HepG2 (cell line): ENCODE results near the gene TMEM129. TPM values are rescaled to one million over a fixed set of nuclear protein-coding genes. Genes with fewer than 3 reads are reported as not detected.

Experiments used
- CBX2 ChIP-seq, 2 experiments: fragments of 200-600 bp in 1 of 2; sonication (generic); formaldehyde crosslinking in 1 of 2; IDR thresholded peaks; 2 replicates each; pipeline versions ENCODE4 v1.7.0 to v1.8.1; 2018 to 2022; ENCODE audit warnings: low read depth in 2 of 2, low read length in 1 of 2, mild to moderate bottlenecking in 1 of 2, missing genetic modification reagents in 1 of 2
- ETV6 ChIP-seq: sonication (generic); formaldehyde crosslinking; conservative IDR thresholded peaks from 2 replicates; pipeline ENCODE4 v1.4.0; 2020; ENCODE audit warnings: missing genetic modification reagents
- GPN1 ChIP-seq: sonication (generic); formaldehyde crosslinking; IDR thresholded peaks from 2 replicates; pipeline ENCODE4 v1.5.1; 2020; ENCODE audit warnings: missing genetic modification reagents, borderline replicate concordance
- GRHL1 ChIP-seq: sonication (generic); formaldehyde crosslinking; conservative IDR thresholded peaks from 2 replicates; pipeline ENCODE4 v1.8.0; 2022; ENCODE audit warnings: missing genetic modification reagents
- HBP1 ChIP-seq: IDR thresholded peaks from 2 replicates; pipeline ENCODE4 v1.6.1; 2016; ENCODE audit warnings: low read depth, control low read depth
- HMGA1 ChIP-seq: sonication (generic); formaldehyde crosslinking; conservative IDR thresholded peaks from 2 replicates; pipeline ENCODE4 v1.4.0; 2020; ENCODE audit warnings: missing genetic modification reagents
- HNF4G ChIP-seq, 2 experiments: sonication (generic) in 1 of 2; formaldehyde crosslinking in 1 of 2; IDR thresholded peaks; 2 replicates each; pipeline versions ENCODE4 v1.4.0 to v1.6.1; 2011 to 2020; ENCODE audit warnings: borderline replicate concordance in 2 of 2, low read depth in 2 of 2, mild to moderate bottlenecking in 2 of 2, low read length in 1 of 2, missing genetic modification reagents in 1 of 2, moderate library complexity in 1 of 2
- HNRNPUL1 ChIP-seq: fragments of 200-400 bp; formaldehyde crosslinking; IDR thresholded peaks from 2 replicates; pipeline ENCODE4 v1.6.1; 2017; ENCODE audit warnings: low read depth, mild to moderate bottlenecking, low read length, moderate library complexity
- KAT7 ChIP-seq: IDR thresholded peaks from 2 replicates; pipeline ENCODE4 v1.6.1; 2018; ENCODE audit warnings: borderline replicate concordance, missing compliant biosample characterization
- PHF5A ChIP-seq: IDR thresholded peaks from one replicate; pipeline ENCODE4 v1.6.1; 2018; ENCODE audit warnings: low read depth, missing genetic modification reagents; ENCODE audit not compliant: unreplicated experiment
- SNAI1 ChIP-seq: sonication (generic); formaldehyde crosslinking; IDR thresholded peaks from 2 replicates; pipeline ENCODE4 v1.5.0; 2020; ENCODE audit warnings: mild to moderate bottlenecking, missing genetic modification reagents, borderline replicate concordance
- SRF ChIP-seq: IDR thresholded peaks from 2 replicates; pipeline ENCODE4 v1.6.1; 2011; ENCODE audit warnings: mild to moderate bottlenecking, low read depth, low read length, moderate library complexity
- TOPORS ChIP-seq: sonication (generic); formaldehyde crosslinking; IDR thresholded peaks from 2 replicates; pipeline ENCODE4 v1.8.0; 2023; ENCODE audit warnings: mild to moderate bottlenecking, missing genetic modification reagents
- ZGPAT ChIP-seq: IDR thresholded peaks from 2 replicates; pipeline ENCODE4 v1.6.1; 2016; ENCODE audit warnings: mild to moderate bottlenecking
- ZNF121 ChIP-seq: sonication (generic); formaldehyde crosslinking; IDR thresholded peaks from 2 replicates; pipeline ENCODE4 v1.5.0; 2020; ENCODE audit warnings: mild to moderate bottlenecking, missing genetic modification reagents
- ZNF256 ChIP-seq: sonication (generic); formaldehyde crosslinking; conservative IDR thresholded peaks from 2 replicates; pipeline ENCODE4 v1.4.0; 2020; ENCODE audit warnings: missing genetic modification reagents
- ZNF282 ChIP-seq: fragments of 450-650 bp; IDR thresholded peaks from 2 replicates; pipeline ENCODE4 v1.6.1; 2018; ENCODE audit not compliant: partially characterized antibody
- ZNF501 ChIP-seq: sonication (generic); formaldehyde crosslinking; IDR thresholded peaks from 2 replicates; pipeline ENCODE4 v1.5.1; 2020; ENCODE audit warnings: mild to moderate bottlenecking, moderate library complexity, missing genetic modification reagents
- ZNF547 ChIP-seq: sonication (generic); formaldehyde crosslinking; IDR thresholded peaks from 2 replicates; pipeline ENCODE4 v1.5.1; 2020; ENCODE audit warnings: mild to moderate bottlenecking, missing genetic modification reagents
- ZNF562 ChIP-seq: sonication (generic); formaldehyde crosslinking; IDR thresholded peaks from 2 replicates; pipeline ENCODE4 v1.8.0; 2022; ENCODE audit warnings: missing genetic modification reagents, borderline replicate concordance
- ZNF615 ChIP-seq: sonication (generic); formaldehyde crosslinking; IDR thresholded peaks from 2 replicates; pipeline ENCODE4 v1.5.0; 2020; ENCODE audit warnings: mild to moderate bottlenecking, missing genetic modification reagents, borderline replicate concordance
- ZNF704 ChIP-seq: sonication (generic); formaldehyde crosslinking; IDR thresholded peaks from 2 replicates; pipeline ENCODE4 v1.8.1; 2023; ENCODE audit warnings: mild to moderate bottlenecking, inconsistent platforms, moderate library complexity, missing genetic modification reagents, borderline replicate concordance
- ZSCAN22 ChIP-seq: sonication (generic); formaldehyde crosslinking; IDR thresholded peaks from 2 replicates; pipeline ENCODE4 v1.4.0; 2020; ENCODE audit warnings: mild to moderate bottlenecking, missing genetic modification reagents
- polyA plus RNA-seq, 8 experiments: library from polyadenylated mRNA; depleted of rRNA in 3 of 8; stranded (reverse) in 7 of 8; unstranded in 1 of 8; fragments of >200 nt; fragmentation: Illumina TruSeq in 4 of 8; extraction: Trizol in 4 of 8; gene quantifications; 2 replicates each; pipeline versions ENCODE4 v1.2.1 to v1.2.3, GENCODE V29; 2011 to 2016; ENCODE audit warnings: low read depth in 4 of 8, missing spikeins in 1 of 8, mixed read lengths in 1 of 8; ENCODE audit not compliant: insufficient read depth in 1 of 8
- total RNA-seq, 5 experiments: library from RNA; depleted of rRNA; stranded (reverse); fragments of >200 nt; fragmentation: Illumina TruSeq; extraction: Trizol; gene quantifications; 2 replicates each; pipeline ENCODE4 v1.2.3, GENCODE V29; 2016; ENCODE audit warnings: low read depth in 1 of 5

Gene TMEM129
- total and polyA plus RNA-seq, 2 of the 13 experiments (the other 11 are each of a cell fraction or from before 2014, with no cell fraction given), result 19.0 to 25.8 TPM

- TF ChIP-seq GRHL1 (no peak), KAT7 (CRISPR knock-in tag) (0 out of 2 replicates have a peak, but pooled peaks have one; percentile 51), ZSCAN22 (CRISPR knock-in tag) (no peak), ZNF501 (peak; percentile 73; the same call in 1 of the 2 replicates), HNF4G (IDR thresholded peaks at IDR 0.05; ENCODE audit: borderline replicate concordance, low read depth, low read length) (no peak), HNF4G (CRISPR knock-in tag; IDR thresholded peaks at IDR 0.05; ENCODE audit: borderline replicate concordance, low read depth) (no peak; the same call in 1 of the 2 replicates), SRF (no peak), PHF5A (CRISPR knock-in tag) (no peak), ZNF547 (CRISPR knock-in tag) (no peak), ZNF121 (CRISPR knock-in tag) (no peak), ETV6 (CRISPR knock-in tag) (no peak; the same call in 1 of the 2 replicates), SNAI1 (CRISPR knock-in tag) (no peak; the same call in 1 of the 2 replicates), CBX2 (IDR thresholded peaks at IDR 0.05; ENCODE audit: low read depth, low read length) (no peak), CBX2 (CRISPR knock-in tag; IDR thresholded peaks at IDR 0.05; ENCODE audit: low read depth) (no peak), ZNF615 (no peak), ZGPAT (CRISPR knock-in tag) (peak; percentile 62; the same call in 1 of the 2 replicates), HNRNPUL1 (no peak), TOPORS (CRISPR knock-in tag) (no peak; the same call in 1 of the 2 replicates), ZNF282 (no peak), HBP1 (CRISPR knock-in tag) (no peak), ZNF256 (CRISPR knock-in tag) (0 out of 2 replicates have a peak, but pooled peaks have one; percentile 20), ZNF704 (CRISPR knock-in tag) (0 out of 2 replicates have a peak, but pooled peaks have one; percentile 36), ZNF562 (no peak), HMGA1 (CRISPR knock-in tag) (no peak), GPN1 (CRISPR knock-in tag) (no peak)
Observed at GRCh38 chr4:1720163-1720983, 750 bp downstream of the TMEM129 start (continued).
